Smooth muscle cell (in vitro differentiated cells): ENCODE results near the gene SPDYE2. TPM values are rescaled to one million over a fixed set of nuclear protein-coding genes. Genes with fewer than 3 reads are reported as not detected.
A peak's percentile ranks its signal among the peaks of the same experiment; 100 is the strongest.
"Not testable (repeated sequence)": the region's sequence is repeated elsewhere in the genome, so short reads cannot be mapped to it uniquely, and the experiment has no call there.

Experiments
- DNase-seq: peaks from one replicate; lab custom pipeline; 2025; ENCODE audit not compliant: unreplicated experiment; lab: John Stamatoyannopoulos, UW
- H2AFZ ChIP-seq: fragments of 200-600 bp; sonication (generic); 2 replicates; pipeline ENCODE4 v1.6.0; 2016; ENCODE audit warnings: antibody characterized with exemption, low read depth, mild to moderate bottlenecking
- H3F3A ChIP-seq: fragments of 200-600 bp; sonication (generic); 2 replicates; pipeline ENCODE4 v1.6.0; 2017; ENCODE audit warnings: antibody characterized with exemption, low read depth
- H3K27ac ChIP-seq: fragments of 200-600 bp; sonication (generic); 2 replicates; pipeline ENCODE4 v1.5.1; 2016; ENCODE audit warnings: low read depth, mild to moderate bottlenecking
- H3K27me3 ChIP-seq: fragments of 200-600 bp; sonication (generic); 2 replicates; pipeline ENCODE4 v1.6.1; 2016; ENCODE audit warnings: low read depth, mild to moderate bottlenecking
- H3K36me3 ChIP-seq: fragments of 200-600 bp; sonication (generic); 2 replicates; pipeline ENCODE4 v1.5.1; 2016; ENCODE audit warnings: low read depth
- H3K4me1 ChIP-seq: fragments of 200-600 bp; sonication (generic); 2 replicates; pipeline ENCODE4 v1.5.1; 2016; ENCODE audit warnings: low read depth
- H3K4me2 ChIP-seq: fragments of 200-600 bp; sonication (generic); 2 replicates; pipeline ENCODE4 v1.6.0; 2016; ENCODE audit warnings: mild to moderate bottlenecking
- H3K4me3 ChIP-seq: fragments of 200-600 bp; sonication (generic); 2 replicates; pipeline ENCODE4 v1.5.1; 2016; ENCODE audit warnings: mild to moderate bottlenecking
- H3K79me2 ChIP-seq: fragments of 200-600 bp; sonication (generic); 2 replicates; pipeline ENCODE4 v1.6.0; 2016; ENCODE audit warnings: low read depth, mild to moderate bottlenecking
- H3K9ac ChIP-seq: fragments of 200-600 bp; sonication (generic); 2 replicates; pipeline ENCODE4 v1.6.0; 2016; ENCODE audit warnings: low read depth
- H3K9me3 ChIP-seq: fragments of 200-600 bp; sonication (generic); replicated peaks from 2 replicates; pipeline ENCODE4 v1.5.1; 2016; ENCODE audit warnings: low read depth
- H4K20me1 ChIP-seq: fragments of 200-600 bp; sonication (generic); 2 replicates; pipeline ENCODE4 v1.6.0; 2016; ENCODE audit warnings: low read depth
- WGBS: methylation state at CpG from one replicate; pipeline ENCODE4 v1.1.7; 2016; ENCODE audit warnings: low lambda C conversion rate; 5-methylcytosine and 5-hydroxymethylcytosine counted together
- polyA plus RNA-seq: library from polyadenylated mRNA; unstranded; fragments of >200 nt; fragmentation: Nextera tagmentation; extraction: Ambion mirVana; gene quantifications from 2 replicates; pipeline ENCODE4 v1.2.1, GENCODE V29; 2016
- total RNA-seq: library from RNA; depleted of rRNA; stranded (reverse); fragments of >200 nt; gene quantifications from 2 replicates; pipeline ENCODE4 v1.2.3, GENCODE V29; 2014

The SPDYE2 gene
- total RNA-seq (not detected in 2 replicates), polyA plus RNA-seq (0.86 and 3.1 TPM in 2 replicates)

- not testable (repeated sequence) for H3F3A ChIP-seq, H3K9me3 ChIP-seq, H2AFZ ChIP-seq, H3K9ac ChIP-seq, H3K36me3 ChIP-seq, H3K27ac ChIP-seq, H3K4me1 ChIP-seq, H4K20me1 ChIP-seq, H3K4me3 ChIP-seq, H3K27me3 ChIP-seq, H3K79me2 ChIP-seq, H3K4me2 ChIP-seq, DNase-seq
- no CpG with 5 or more reads among the region's 6 CpGs for WGBS
Measured at GRCh38 chr7:102550808-102551422, at the start of gene SPDYE2. Gene SPDYE2 (plus strand): TSS chr7:102551226. CDS start chr7:102553256, 2,030 bp downstream.

DNA sequence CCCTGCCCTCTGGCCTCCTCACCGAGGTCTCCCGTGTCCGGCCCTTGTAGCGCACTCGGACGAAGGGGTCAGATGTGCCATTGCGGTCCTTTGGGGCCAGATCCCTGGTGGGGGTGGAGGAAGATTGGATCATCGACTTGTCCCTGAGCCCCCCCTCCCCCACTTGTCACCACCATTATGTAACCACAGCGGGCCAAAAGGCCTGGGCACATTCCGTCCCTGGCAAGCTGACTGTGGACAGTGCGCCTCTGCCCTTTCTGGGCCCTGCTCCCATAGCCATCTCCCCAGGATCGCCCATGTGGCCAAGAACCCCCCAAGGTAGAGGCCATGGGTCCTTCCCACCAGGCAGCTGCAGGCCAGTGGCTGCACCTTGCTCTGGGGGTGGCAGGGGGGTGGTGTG, 47.9 kb upstream of the SPDYE2 start:
- not testable (repeated sequence) for H3K4me2 ChIP-seq, H3K9ac ChIP-seq, H3K4me1 ChIP-seq, H4K20me1 ChIP-seq, H3K4me3 ChIP-seq, H3K27ac ChIP-seq, H3F3A ChIP-seq, H3K36me3 ChIP-seq, H3K9me3 ChIP-seq, DNase-seq, H3K27me3 ChIP-seq, H3K79me2 ChIP-seq, H2AFZ ChIP-seq
- no CpG with 5 or more reads among the region's 12 CpGs for WGBS

GRCh38 chr7:102505298-102506185, 45.5 kb upstream of the SPDYE2 start:
- DNase-seq, H3F3A ChIP-seq, H3K79me2 ChIP-seq, H3K27me3 ChIP-seq, H3K9me3 ChIP-seq, H3K36me3 ChIP-seq, H4K20me1 ChIP-seq, H3K4me2 ChIP-seq, H3K4me1 ChIP-seq, H2AFZ ChIP-seq, H3K4me3 ChIP-seq: not testable (repeated sequence)
- Histone ChIP-seq H3K9ac (peak overlapping the region; percentile 62), H3K27ac (peak overlapping the region; percentile 86)
- WGBS, result 59% methylated on average over 5 of the region's 24 CpGs

- not testable (repeated sequence) for H3K9ac ChIP-seq, DNase-seq, H3K4me3 ChIP-seq, H2AFZ ChIP-seq, H3K4me2 ChIP-seq, H3K9me3 ChIP-seq, H3K4me1 ChIP-seq, H3K36me3 ChIP-seq, H3K27ac ChIP-seq, H3K27me3 ChIP-seq, H3F3A ChIP-seq, H4K20me1 ChIP-seq, H3K79me2 ChIP-seq
- 93% methylated on average over 3 of the region's 8 CpGs for WGBS
Measured at GRCh38 chr7:102507410-102508088, 43.5 kb upstream of the SPDYE2 start.

DNA sequence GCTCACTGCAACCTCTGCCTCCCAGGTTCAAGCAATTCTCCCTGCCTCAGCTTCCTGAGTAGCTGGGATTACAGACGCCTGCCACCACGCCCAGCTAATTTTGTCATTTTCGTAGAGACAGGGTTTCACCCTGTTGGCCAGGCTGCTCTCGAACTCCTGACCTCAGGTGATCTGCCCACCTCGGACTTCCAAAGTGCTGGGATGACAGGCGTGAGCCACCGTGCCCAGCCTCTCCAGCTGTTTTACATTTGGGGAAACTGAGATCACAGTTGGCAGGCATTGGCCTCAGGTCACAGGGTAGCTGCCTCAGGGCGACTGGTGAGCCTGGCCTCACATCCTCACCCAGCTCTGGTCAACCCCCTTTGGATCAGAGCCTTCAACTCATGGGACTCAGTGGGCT, 40.5 kb upstream of the SPDYE2 start:
- not testable (repeated sequence) for DNase-seq, H3K27ac ChIP-seq, H3F3A ChIP-seq, H3K4me3 ChIP-seq, H3K36me3 ChIP-seq, H4K20me1 ChIP-seq, H3K9me3 ChIP-seq, H3K4me1 ChIP-seq, H2AFZ ChIP-seq, H3K9ac ChIP-seq, H3K79me2 ChIP-seq, H3K4me2 ChIP-seq, H3K27me3 ChIP-seq
- 86% methylated on average over 6 of the region's 8 CpGs for WGBS

DNA sequence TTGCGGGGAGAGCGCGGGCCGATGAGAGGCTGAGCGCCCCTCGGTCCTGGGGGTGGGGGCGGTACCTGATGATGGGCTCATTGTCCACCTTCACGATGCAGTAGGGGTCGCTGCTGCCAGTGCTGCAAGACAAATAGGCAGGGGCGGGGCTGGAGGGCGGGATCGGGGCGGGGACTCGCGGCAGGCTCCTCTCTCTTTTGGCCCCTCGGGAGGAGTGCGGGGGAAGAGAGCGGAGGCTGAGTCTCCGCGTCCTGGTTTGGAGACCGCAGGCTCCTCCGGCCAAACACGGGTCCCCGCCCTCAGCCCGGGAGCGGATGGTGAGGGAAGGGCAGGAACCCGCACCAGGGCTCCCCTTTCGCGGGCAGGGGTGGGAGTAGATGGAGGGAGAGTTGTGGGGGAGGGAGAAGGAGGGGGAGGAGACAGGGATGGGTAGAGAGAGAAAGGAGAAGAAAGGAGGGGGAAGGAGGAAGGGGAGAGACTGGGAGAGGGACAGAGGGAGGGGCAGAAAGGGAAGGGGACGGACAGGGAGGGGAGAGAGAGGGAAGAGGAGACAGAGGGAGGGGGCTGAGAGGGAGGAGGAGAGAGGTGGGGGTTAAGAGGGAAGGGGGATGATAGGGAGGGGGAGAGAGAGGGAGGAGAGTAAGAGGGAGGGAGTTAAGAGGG, 39.0 kb upstream of the SPDYE2 start:
- DNase-seq, H3K79me2 ChIP-seq, H3K27me3 ChIP-seq, H3K4me1 ChIP-seq, H4K20me1 ChIP-seq, H3K9ac ChIP-seq, H3K9me3 ChIP-seq, H3F3A ChIP-seq, H3K27ac ChIP-seq, H3K4me2 ChIP-seq, H2AFZ ChIP-seq, H3K4me3 ChIP-seq, H3K36me3 ChIP-seq: not testable (repeated sequence)
- no CpG with 5 or more reads among the region's 30 CpGs for WGBS

DNA sequence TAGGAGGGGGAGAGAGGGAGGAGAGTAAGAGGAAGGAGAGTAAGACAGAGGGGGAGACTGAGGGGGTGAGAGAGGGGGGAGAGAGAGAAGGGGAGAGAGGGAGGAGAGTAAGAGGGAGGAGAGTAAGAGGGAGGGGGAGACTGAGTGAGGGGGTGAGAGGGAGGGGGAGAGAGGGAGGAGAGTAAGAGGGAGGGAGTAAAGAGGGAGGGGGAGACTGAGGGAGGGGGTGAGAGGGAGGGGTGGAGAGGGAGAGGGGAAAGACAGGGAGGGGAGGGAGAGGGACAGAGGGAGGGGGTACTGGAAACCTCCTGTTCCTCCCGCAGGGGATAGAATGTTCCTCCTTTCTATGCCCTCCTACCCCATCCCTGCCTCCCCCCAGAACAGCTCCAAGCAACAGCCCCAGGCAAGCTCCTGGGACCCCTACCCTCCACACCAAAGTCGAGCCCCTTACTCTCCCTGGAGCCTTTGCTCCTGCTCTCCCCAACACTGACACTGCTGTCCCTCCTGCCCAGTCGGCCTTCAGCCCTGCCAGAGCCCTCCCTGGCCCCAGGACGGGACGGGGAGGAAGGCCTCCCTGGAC, 38.3 kb upstream of the SPDYE2 start:
- H3K4me3 ChIP-seq, H3K79me2 ChIP-seq, H3K4me2 ChIP-seq, H3K27ac ChIP-seq, DNase-seq, H3K4me1 ChIP-seq, H2AFZ ChIP-seq, H3K9ac ChIP-seq, H3K36me3 ChIP-seq, H3K9me3 ChIP-seq, H3K27me3 ChIP-seq, H4K20me1 ChIP-seq, H3F3A ChIP-seq: not testable (repeated sequence)
- WGBS, result no CpG with 5 or more reads among the region's 5 CpGs
